K562 (cell line): Measurements from ENCODE around the gene USH1G. TPM values are rescaled to one million over a fixed set of nuclear protein-coding genes. Genes with fewer than 3 reads are reported as not detected.

ENCODE experiments used
- ERF ChIP-seq: fragments of 450-650 bp; formaldehyde crosslinking; IDR thresholded peaks from 2 replicates; pipeline ENCODE4 v1.4.0; 2020; ENCODE audit warnings: mild to moderate bottlenecking, mixed read lengths
- FOXP1 ChIP-seq: sonication (generic); formaldehyde crosslinking; IDR thresholded peaks from 2 replicates; pipeline ENCODE4 v1.8.0; 2022; ENCODE audit warnings: mild to moderate bottlenecking, missing genetic modification reagents
- HLTF ChIP-seq: fragments of 450-650 bp; IDR thresholded peaks from 2 replicates; pipeline ENCODE4 v1.6.1; 2016
- IFI16 ChIP-seq: fragments of 250-450 bp; sonication (Bioruptor Pico); IDR thresholded peaks from 2 replicates; pipeline ENCODE4 v2.1.2; 2022; ENCODE audit warnings: mild to moderate bottlenecking, inconsistent platforms
- NR2C2 ChIP-seq, 2 experiments: fragments of 200-800 bp in 1 of 2; sonication (Bioruptor generic) in 1 of 2; sonication (generic) in 1 of 2; formaldehyde crosslinking in 1 of 2; IDR thresholded peaks; 2 replicates each; pipeline versions ENCODE4 v1.6.1 to v1.8.0; 2016 to 2022; ENCODE audit warnings: mild to moderate bottlenecking in 1 of 2, missing compliant biosample characterization in 1 of 2, missing genetic modification characterization in 1 of 2, missing genetic modification reagents in 1 of 2
- TAF1 ChIP-seq: IDR thresholded peaks from 2 replicates; pipeline ENCODE4 v1.6.1; 2011; ENCODE audit warnings: mild to moderate bottlenecking, low read length, moderate library complexity; ENCODE audit not compliant: insufficient read depth, control insufficient read depth, severe bottlenecking; ENCODE audit errors: extremely low read depth
- TOE1 ChIP-seq, 2 experiments: fragments of 450-650 bp in 1 of 2; sonication (generic) in 1 of 2; formaldehyde crosslinking in 1 of 2; IDR thresholded peaks; 2 replicates each; pipeline versions ENCODE4 v1.7.1 to v1.8.0; 2016 to 2022; ENCODE audit warnings: borderline replicate concordance in 2 of 2, mild to moderate bottlenecking in 2 of 2, antibody characterized with exemption in 1 of 2, inconsistent platforms in 1 of 2, low read depth in 1 of 2, missing genetic modification reagents in 1 of 2, moderate library complexity in 1 of 2
- ZBED1 ChIP-seq: IDR thresholded peaks from 2 replicates; pipeline ENCODE4 v1.6.1; 2014
- ZNF121 ChIP-seq: sonication (generic); formaldehyde crosslinking; conservative IDR thresholded peaks from 2 replicates; pipeline ENCODE4 v1.8.0; 2022; ENCODE audit warnings: missing genetic modification reagents
- ZNF583 ChIP-seq: fragments of 250-450 bp; sonication (Bioruptor Pico); IDR thresholded peaks from 2 replicates; pipeline ENCODE4 v1.4.0; 2020
- polyA plus RNA-seq, 8 experiments: library from polyadenylated mRNA; depleted of rRNA in 4 of 8; stranded (reverse) in 5 of 8; unstranded in 3 of 8; fragments of >200 nt; fragmentation: Nextera tagmentation in 2 of 8; fragmentation: Illumina TruSeq in 1 of 8; extraction: Ambion mirVana in 2 of 8; extraction: Trizol in 1 of 8; gene quantifications; 2 replicates each; pipeline versions ENCODE4 v1.2.1 to v1.2.3, GENCODE V29; 2011 to 2014; ENCODE audit warnings: inconsistent platforms in 1 of 8, missing spikeins in 1 of 8
- total RNA-seq, 7 experiments: library from RNA; depleted of rRNA in 6 of 7; stranded (reverse); fragments of >200 nt in 6 of 7; fragmentation: Illumina TruSeq in 2 of 7; extraction: Trizol in 2 of 7; gene quantifications; 2 replicates each; pipeline versions ENCODE4 v1.2.1 to v1.2.3, GENCODE V29; 2011 to 2021; ENCODE audit warnings: low replicate concordance in 1 of 7
- TF ChIP-seq, protein P1 (sequence below): fragments of 450-650 bp; IDR thresholded peaks from 2 replicates; pipeline ENCODE4 v1.6.1; 2016; ENCODE audit warnings: mild to moderate bottlenecking, moderate library complexity
- TF ChIP-seq, protein P2 (sequence below), 2 experiments: IDR thresholded peaks; 2 replicates each; pipeline ENCODE4 v1.6.1; 2012; ENCODE audit warnings: improper control_type of control experiment in 2 of 2, low read depth in 2 of 2, low read length in 2 of 2, borderline replicate concordance in 1 of 2

Gene USH1G
- total and polyA plus RNA-seq, 9 of the 15 experiments (the other 6 are each of a cell fraction or from before 2014, with no cell fraction given): 0.22 to 1.00 (median 0.64) TPM; not detected in 2

GRCh38 chr17:74873037-74873873 lies 49.8 kb downstream of the USH1G start (continued):
- TF ChIP-seq, protein P1, sequence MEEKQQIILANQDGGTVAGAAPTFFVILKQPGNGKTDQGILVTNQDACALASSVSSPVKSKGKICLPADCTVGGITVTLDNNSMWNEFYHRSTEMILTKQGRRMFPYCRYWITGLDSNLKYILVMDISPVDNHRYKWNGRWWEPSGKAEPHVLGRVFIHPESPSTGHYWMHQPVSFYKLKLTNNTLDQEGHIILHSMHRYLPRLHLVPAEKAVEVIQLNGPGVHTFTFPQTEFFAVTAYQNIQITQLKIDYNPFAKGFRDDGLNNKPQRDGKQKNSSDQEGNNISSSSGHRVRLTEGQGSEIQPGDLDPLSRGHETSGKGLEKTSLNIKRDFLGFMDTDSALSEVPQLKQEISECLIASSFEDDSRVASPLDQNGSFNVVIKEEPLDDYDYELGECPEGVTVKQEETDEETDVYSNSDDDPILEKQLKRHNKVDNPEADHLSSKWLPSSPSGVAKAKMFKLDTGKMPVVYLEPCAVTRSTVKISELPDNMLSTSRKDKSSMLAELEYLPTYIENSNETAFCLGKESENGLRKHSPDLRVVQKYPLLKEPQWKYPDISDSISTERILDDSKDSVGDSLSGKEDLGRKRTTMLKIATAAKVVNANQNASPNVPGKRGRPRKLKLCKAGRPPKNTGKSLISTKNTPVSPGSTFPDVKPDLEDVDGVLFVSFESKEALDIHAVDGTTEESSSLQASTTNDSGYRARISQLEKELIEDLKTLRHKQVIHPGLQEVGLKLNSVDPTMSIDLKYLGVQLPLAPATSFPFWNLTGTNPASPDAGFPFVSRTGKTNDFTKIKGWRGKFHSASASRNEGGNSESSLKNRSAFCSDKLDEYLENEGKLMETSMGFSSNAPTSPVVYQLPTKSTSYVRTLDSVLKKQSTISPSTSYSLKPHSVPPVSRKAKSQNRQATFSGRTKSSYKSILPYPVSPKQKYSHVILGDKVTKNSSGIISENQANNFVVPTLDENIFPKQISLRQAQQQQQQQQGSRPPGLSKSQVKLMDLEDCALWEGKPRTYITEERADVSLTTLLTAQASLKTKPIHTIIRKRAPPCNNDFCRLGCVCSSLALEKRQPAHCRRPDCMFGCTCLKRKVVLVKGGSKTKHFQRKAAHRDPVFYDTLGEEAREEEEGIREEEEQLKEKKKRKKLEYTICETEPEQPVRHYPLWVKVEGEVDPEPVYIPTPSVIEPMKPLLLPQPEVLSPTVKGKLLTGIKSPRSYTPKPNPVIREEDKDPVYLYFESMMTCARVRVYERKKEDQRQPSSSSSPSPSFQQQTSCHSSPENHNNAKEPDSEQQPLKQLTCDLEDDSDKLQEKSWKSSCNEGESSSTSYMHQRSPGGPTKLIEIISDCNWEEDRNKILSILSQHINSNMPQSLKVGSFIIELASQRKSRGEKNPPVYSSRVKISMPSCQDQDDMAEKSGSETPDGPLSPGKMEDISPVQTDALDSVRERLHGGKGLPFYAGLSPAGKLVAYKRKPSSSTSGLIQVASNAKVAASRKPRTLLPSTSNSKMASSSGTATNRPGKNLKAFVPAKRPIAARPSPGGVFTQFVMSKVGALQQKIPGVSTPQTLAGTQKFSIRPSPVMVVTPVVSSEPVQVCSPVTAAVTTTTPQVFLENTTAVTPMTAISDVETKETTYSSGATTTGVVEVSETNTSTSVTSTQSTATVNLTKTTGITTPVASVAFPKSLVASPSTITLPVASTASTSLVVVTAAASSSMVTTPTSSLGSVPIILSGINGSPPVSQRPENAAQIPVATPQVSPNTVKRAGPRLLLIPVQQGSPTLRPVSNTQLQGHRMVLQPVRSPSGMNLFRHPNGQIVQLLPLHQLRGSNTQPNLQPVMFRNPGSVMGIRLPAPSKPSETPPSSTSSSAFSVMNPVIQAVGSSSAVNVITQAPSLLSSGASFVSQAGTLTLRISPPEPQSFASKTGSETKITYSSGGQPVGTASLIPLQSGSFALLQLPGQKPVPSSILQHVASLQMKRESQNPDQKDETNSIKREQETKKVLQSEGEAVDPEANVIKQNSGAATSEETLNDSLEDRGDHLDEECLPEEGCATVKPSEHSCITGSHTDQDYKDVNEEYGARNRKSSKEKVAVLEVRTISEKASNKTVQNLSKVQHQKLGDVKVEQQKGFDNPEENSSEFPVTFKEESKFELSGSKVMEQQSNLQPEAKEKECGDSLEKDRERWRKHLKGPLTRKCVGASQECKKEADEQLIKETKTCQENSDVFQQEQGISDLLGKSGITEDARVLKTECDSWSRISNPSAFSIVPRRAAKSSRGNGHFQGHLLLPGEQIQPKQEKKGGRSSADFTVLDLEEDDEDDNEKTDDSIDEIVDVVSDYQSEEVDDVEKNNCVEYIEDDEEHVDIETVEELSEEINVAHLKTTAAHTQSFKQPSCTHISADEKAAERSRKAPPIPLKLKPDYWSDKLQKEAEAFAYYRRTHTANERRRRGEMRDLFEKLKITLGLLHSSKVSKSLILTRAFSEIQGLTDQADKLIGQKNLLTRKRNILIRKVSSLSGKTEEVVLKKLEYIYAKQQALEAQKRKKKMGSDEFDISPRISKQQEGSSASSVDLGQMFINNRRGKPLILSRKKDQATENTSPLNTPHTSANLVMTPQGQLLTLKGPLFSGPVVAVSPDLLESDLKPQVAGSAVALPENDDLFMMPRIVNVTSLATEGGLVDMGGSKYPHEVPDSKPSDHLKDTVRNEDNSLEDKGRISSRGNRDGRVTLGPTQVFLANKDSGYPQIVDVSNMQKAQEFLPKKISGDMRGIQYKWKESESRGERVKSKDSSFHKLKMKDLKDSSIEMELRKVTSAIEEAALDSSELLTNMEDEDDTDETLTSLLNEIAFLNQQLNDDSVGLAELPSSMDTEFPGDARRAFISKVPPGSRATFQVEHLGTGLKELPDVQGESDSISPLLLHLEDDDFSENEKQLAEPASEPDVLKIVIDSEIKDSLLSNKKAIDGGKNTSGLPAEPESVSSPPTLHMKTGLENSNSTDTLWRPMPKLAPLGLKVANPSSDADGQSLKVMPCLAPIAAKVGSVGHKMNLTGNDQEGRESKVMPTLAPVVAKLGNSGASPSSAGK: peak; percentile 67
- TF ChIP-seq ZNF121 (no peak), HLTF (no peak), ZNF583 (peak; percentile 46; the same call in 1 of the 2 replicates), TAF1 (peak; percentile 92), TOE1 (IDR thresholded peaks at IDR 0.05; ENCODE audit: borderline replicate concordance) (peak; percentile 98), TOE1 (CRISPR knock-in tag; IDR thresholded peaks at IDR 0.05; ENCODE audit: borderline replicate concordance, low read depth) (no peak), NR2C2 (CRISPR knock-in tag; IDR thresholded peaks at IDR 0.05) (0 out of 2 replicates have a peak, but pooled peaks have one; percentile 38), NR2C2 (tag; IDR thresholded peaks at IDR 0.05) (peak; percentile 57), IFI16 (CRISPR knock-in tag) (no peak), ERF (peak; percentile 82), ZBED1 (0 out of 2 replicates have a peak, but pooled peaks have one; percentile 17), FOXP1 (CRISPR knock-in tag) (peak; percentile 25; the same call in 1 of the 2 replicates)
- TF ChIP-seq, protein P2, sequence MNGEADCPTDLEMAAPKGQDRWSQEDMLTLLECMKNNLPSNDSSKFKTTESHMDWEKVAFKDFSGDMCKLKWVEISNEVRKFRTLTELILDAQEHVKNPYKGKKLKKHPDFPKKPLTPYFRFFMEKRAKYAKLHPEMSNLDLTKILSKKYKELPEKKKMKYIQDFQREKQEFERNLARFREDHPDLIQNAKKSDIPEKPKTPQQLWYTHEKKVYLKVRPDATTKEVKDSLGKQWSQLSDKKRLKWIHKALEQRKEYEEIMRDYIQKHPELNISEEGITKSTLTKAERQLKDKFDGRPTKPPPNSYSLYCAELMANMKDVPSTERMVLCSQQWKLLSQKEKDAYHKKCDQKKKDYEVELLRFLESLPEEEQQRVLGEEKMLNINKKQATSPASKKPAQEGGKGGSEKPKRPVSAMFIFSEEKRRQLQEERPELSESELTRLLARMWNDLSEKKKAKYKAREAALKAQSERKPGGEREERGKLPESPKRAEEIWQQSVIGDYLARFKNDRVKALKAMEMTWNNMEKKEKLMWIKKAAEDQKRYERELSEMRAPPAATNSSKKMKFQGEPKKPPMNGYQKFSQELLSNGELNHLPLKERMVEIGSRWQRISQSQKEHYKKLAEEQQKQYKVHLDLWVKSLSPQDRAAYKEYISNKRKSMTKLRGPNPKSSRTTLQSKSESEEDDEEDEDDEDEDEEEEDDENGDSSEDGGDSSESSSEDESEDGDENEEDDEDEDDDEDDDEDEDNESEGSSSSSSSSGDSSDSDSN (IDR thresholded peaks at IDR 0.05; ENCODE audit: borderline replicate concordance in 1 of 2, low read depth in 2 of 2, low read length in 2 of 2): peak in 1 of 2 experiments; percentile 68; a peak in 1 of 4 replicates
